RWPE1 (cell line): ENCODE data around the gene GALNT2.

Experiments
- CTCF ChIA-PET: fragments of 350-600 bp; sonication (Branson Sonifier 250); formaldehyde crosslinking; extraction: SDS; loops from one replicate; lab custom pipeline; 2021; lab: Yijun Ruan, JAX
- POLR2A ChIA-PET: fragments of 400-600 bp; formaldehyde crosslinking; extraction: SDS; loops from one replicate; lab custom pipeline; 2020; ENCODE audit warnings: antibody characterized with exemption; ENCODE audit not compliant: low non-redundant PET; lab: Yijun Ruan, JAX
- DNase-seq: peaks from one replicate; pipeline ENCODE4 v3.0.0; 2012; ENCODE audit warnings: low spot score
- H3K27ac ChIP-seq: fragments of 450-650 bp; 2 replicates; pipeline ENCODE4 v1.5.1; 2017
- TF ChIP-seq, protein P1 (sequence below): fragments of 450-650 bp; conservative IDR thresholded peaks from 2 replicates; pipeline ENCODE4 v1.5.1; 2017; ENCODE audit warnings: low read depth, mild to moderate bottlenecking

The GALNT2 gene

DNA sequence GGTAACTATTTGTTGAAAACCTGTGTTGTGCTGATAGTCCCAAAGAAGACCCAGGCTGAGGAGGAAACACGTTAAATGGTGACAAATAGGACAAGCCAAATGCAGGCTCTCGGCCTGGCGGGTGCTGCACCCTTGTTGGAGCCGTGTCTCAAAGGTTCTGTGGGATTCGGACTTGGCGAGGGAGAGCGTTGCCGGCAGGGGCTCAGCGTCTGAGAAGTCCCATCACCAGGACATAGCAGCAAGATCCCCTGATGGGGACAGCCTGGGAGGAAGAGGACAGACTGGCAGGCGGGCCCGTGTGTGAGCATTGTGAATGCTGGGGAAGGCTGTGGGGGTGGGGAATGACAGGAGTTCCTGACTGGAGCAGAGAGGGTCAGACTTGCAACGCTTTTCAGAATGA, 216.6 kb downstream of the GALNT2 start:
- CTCF ChIA-PET = no interaction called here
- POLR2A ChIA-PET = no interaction called here
- TF ChIP-seq, protein P1, sequence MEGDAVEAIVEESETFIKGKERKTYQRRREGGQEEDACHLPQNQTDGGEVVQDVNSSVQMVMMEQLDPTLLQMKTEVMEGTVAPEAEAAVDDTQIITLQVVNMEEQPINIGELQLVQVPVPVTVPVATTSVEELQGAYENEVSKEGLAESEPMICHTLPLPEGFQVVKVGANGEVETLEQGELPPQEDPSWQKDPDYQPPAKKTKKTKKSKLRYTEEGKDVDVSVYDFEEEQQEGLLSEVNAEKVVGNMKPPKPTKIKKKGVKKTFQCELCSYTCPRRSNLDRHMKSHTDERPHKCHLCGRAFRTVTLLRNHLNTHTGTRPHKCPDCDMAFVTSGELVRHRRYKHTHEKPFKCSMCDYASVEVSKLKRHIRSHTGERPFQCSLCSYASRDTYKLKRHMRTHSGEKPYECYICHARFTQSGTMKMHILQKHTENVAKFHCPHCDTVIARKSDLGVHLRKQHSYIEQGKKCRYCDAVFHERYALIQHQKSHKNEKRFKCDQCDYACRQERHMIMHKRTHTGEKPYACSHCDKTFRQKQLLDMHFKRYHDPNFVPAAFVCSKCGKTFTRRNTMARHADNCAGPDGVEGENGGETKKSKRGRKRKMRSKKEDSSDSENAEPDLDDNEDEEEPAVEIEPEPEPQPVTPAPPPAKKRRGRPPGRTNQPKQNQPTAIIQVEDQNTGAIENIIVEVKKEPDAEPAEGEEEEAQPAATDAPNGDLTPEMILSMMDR = no peak
- no peak for DNase-seq
- no peak overlapping the region for H3K27ac ChIP-seq

DNA sequence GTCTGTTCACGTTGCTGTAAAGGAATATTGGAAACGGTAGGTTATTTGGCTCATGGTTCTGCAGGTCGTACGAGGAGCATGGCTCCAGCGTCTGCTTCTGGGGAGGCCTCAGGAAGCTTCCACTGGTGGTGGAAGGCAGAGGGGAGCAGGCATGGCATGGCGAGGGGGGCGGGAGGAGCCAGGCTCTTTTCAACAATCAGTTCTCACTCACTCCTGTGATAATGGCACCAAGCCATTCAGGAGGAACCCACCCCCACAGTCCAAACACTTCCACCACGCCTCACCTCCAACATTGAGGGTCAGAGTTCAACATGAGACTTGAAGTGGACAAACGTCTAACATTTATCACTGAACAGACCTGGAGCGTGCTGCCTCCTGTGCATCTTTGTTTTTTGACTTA, 217.9 kb downstream of the GALNT2 start:
- CTCF ChIA-PET = no interaction called here

DNA sequence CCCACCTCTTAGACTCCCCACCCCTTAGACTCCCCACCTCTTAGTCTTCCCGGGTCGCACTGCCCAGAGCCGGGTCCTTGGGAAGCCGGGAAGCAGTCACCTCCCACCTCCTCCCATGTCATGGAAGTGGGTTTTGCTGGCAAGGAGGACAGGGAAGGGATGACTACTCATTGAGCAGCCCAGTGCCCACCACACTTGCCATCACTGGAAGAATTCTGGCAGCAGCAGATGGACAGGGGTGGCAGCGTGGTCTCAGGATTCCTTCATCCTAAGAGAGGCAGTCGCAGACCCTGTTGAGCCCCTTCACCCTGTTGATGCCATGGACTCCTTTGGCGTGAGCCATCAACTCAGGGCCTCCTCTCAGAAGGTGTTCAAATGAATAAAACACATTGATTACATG, 218.3 kb downstream of the GALNT2 start:
- POLR2A ChIA-PET = no interaction called here
- no peak overlapping the region for H3K27ac ChIP-seq
- CTCF ChIA-PET = no interaction called here
- DNase-seq = no peak
- TF ChIP-seq, protein P1 = no peak

More for the DNA sequence above, 217.9 kb downstream of the GALNT2 start:
- TF ChIP-seq, protein P1 = no peak
- POLR2A ChIA-PET = no interaction called here
- no peak overlapping the region for H3K27ac ChIP-seq
- no peak for DNase-seq

DNA sequence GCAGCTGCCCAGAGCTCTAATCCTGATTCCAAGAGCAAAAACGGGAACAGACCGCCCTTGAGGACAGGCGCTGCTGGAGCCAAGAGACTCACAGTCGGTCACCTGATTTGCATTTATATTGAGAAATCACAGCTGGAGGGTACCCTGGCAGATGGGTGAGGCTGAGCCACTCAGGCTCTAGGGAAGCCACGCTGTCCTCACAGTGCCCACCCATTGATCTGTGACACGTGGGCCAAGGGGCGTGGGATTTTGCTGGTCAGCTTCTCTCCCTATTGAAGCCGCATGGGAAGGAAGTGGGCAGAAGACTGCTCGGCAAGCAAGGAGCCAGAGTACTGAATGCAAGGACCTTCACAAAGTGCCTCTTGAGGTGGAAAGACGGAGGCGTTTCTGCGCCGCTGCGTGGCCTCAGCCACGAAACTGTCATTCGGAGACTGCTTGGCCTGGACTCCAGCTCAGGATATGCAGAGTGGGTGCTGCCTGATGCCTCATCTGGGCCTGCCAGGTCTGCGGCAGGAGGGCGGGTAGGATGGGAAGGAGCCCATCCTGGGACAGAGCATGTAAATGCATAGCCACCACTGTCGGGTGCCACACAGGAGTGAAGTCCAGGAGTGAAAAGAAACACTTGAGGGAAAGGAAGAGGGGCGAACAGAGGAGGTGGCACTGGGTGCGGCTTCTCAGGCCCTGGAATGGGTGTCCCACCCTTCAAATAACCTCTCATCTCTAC, 219.3 kb downstream of the GALNT2 start:
- H3K27ac ChIP-seq = no peak overlapping the region
- ChIA-PET POLR2A (no interaction called here), CTCF (interaction anchor here (0.6 kb wide), 1 partner anchor 24 kb away, joined by 7 read pairs; no protein-coding TSS in a partner anchor)
- TF ChIP-seq, protein P1 = no peak
- no peak for DNase-seq

DNA sequence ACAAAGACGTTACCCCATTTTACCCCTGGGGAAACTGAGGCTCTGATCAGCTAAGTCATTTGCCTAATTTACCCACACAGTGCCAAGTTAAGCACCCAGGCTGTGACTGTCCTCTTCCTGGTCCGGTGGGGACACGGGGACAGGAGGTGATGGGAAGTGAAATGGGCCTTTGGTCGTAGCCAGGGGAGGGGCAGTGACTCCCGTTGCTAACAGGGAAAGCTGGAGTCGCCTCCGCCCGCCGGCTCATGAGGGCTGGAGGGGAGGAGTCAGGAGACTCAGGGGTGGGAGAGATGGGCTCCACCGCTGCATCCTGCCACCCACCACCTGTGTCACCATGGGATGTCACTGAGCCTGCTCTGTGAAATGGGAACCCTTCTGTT, 219.8 kb downstream of the GALNT2 start:
- CTCF ChIA-PET = interaction anchor here (0.6 kb wide), 1 partner anchor 23 kb away, joined by 7 read pairs; no protein-coding TSS in a partner anchor
- H3K27ac ChIP-seq = no peak overlapping the region
- TF ChIP-seq, protein P1 = no peak
- POLR2A ChIA-PET = no interaction called here
- DNase-seq = no peak

DNA sequence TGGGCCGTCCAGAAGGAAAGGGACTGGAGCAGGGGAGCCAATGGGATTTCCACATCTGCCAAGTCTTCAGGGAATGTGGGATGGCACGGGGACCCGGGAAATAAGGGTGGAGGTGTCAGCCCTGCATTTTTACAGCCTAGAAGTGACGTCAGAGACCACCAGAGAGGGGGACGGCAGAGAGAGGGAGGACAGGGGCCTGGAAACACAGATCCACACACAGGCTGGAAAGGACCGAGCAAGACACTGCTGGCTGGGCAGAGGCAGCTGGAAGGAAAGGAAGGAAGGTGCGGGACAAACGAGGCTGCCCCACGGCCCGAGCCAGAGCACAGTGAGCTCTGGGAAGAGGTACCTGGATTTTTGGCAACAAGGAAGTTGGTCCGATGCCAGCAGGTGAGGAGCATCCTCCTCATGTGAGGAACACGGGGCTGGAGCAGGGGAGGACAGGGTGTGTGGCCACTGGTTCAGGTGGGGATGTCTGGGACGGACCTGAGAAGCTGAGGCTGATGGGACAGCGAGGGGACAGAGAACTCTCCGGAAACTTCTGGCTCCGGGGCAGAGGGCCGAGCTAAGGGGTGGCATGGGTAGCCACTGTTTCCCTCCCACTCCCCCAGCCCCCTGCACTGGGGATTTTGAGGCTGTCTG, 220.8 kb downstream of the GALNT2 start:
- no peak for DNase-seq
- no peak overlapping the region for H3K27ac ChIP-seq
- ChIA-PET POLR2A (no interaction called here), CTCF (no interaction called here)
- TF ChIP-seq, protein P1 = no peak
